ENCODE measurements around the gene FUT6. TPM values are rescaled to one million over a fixed set of nuclear protein-coding genes. Genes with fewer than 3 reads are reported as not detected.
"Not testable (repeated sequence)": the region's sequence is repeated elsewhere in the genome, so short reads cannot be mapped to it uniquely, and the experiment has no call there.

The FUT6 gene
- total RNA-seq, 2 experiments from 2014 or later: not detected

GRCh38 chr19:5847846-5848245 is 8.3 kb upstream of the FUT6 start:
- H3K9me3 Mint-ChIP-seq; H3K4me1 Mint-ChIP-seq; DNase-seq; H3K36me3 Mint-ChIP-seq (ENCODE audit: low read depth); H3K27ac Mint-ChIP-seq; H3K4me3 Mint-ChIP-seq; POLR2A ChIA-PET; H3K27me3 Mint-ChIP-seq; CTCF ChIA-PET: not testable (repeated sequence)

- Mint-ChIP-seq H3K4me1 (no peaks in the 10 kb centered on the region), H3K36me3 (ENCODE audit: low read depth) (no peaks in the 10 kb centered on the region), H3K4me3 (no peak overlapping the region), H3K27me3 (no peaks in the 10 kb centered on the region), H3K27ac (no peak overlapping the region), H3K9me3 (no peaks in the 10 kb centered on the region)
- POLR2A ChIA-PET: no interaction called here
- CTCF ChIA-PET: no interaction called here
- no peak for DNase-seq
Observed at GRCh38 chr19:5844456-5845433, 5.2 kb upstream of the FUT6 start.

- no peak overlapping the region for H3K4me3 Mint-ChIP-seq
Observed at GRCh38 chr19:5843295-5843927, 3.9 kb upstream of the FUT6 start.

GRCh38 chr19:5841735-5842111 is 2.2 kb upstream of the FUT6 start:
- POLR2A ChIA-PET: interaction anchor here (0.9 kb wide), 1 partner anchor 12 kb away, joined by 3 read pairs; no protein-coding TSS in a partner anchor
- H3K9me3 Mint-ChIP-seq; H3K4me3 Mint-ChIP-seq; H3K27me3 Mint-ChIP-seq; H3K36me3 Mint-ChIP-seq (ENCODE audit: low read depth); H3K27ac Mint-ChIP-seq; DNase-seq; H3K4me1 Mint-ChIP-seq; CTCF ChIA-PET: not testable (repeated sequence)

More at GRCh38 chr19:5843295-5843927, 3.9 kb upstream of the FUT6 start:
- CTCF ChIA-PET: no interaction called here
- Mint-ChIP-seq H3K4me1 (peaks cover 2% of the 10 kb centered on the region), H3K27ac (no peak overlapping the region), H3K9me3 (no peaks in the 10 kb centered on the region), H3K27me3 (no peaks in the 10 kb centered on the region), H3K36me3 (ENCODE audit: low read depth) (no peaks in the 10 kb centered on the region)
- POLR2A ChIA-PET: no interaction called here
- no peak for DNase-seq

GRCh38 chr19:5838353-5839064 is 993 bp downstream of the FUT6 start:
- Mint-ChIP-seq H3K9me3 (no peaks in the 10 kb centered on the region), H3K4me1 (peaks cover 2% of the 10 kb centered on the region), H3K27me3 (no peaks in the 10 kb centered on the region), H3K36me3 (ENCODE audit: low read depth) (no peaks in the 10 kb centered on the region), H3K27ac (no peak overlapping the region), H3K4me3 (no peak overlapping the region)
- ChIA-PET CTCF (no interaction called here), POLR2A (interaction anchor here (2.4 kb wide), 1 partner anchor 10 kb away, joined by 14 read pairs; no protein-coding TSS in a partner anchor)
- DNase-seq: no peak

GRCh38 chr19:5837761-5838352 is 1.6 kb downstream of the FUT6 start:
- Mint-ChIP-seq H3K4me3 (no peak overlapping the region), H3K9me3 (no peaks in the 10 kb centered on the region), H3K27ac (no peak overlapping the region), H3K4me1 (peaks cover 2% of the 10 kb centered on the region), H3K27me3 (no peaks in the 10 kb centered on the region), H3K36me3 (ENCODE audit: low read depth) (no peaks in the 10 kb centered on the region)
- DNase-seq: no peak
- ChIA-PET POLR2A (interaction anchor here (2.4 kb wide), 1 partner anchor 9 kb away, joined by 14 read pairs; no protein-coding TSS in a partner anchor), CTCF (no interaction called here)

GRCh38 chr19:5832527-5833216 is 6.8 kb downstream of the FUT6 start:
- H3K36me3 Mint-ChIP-seq (ENCODE audit: low read depth): no peaks in the 10 kb centered on the region
- no peak overlapping the region for H3K27ac Mint-ChIP-seq
- no peak overlapping the region for H3K4me3 Mint-ChIP-seq
- CTCF ChIA-PET: no interaction called here
- POLR2A ChIA-PET: no interaction called here
- H3K4me1 Mint-ChIP-seq: peaks cover 6% of the 10 kb centered on the region
- H3K9me3 Mint-ChIP-seq: no peaks in the 10 kb centered on the region
- no peak for DNase-seq
- H3K27me3 Mint-ChIP-seq: no peaks in the 10 kb centered on the region

GRCh38 chr19:5832061-5832460 is 7.4 kb downstream of the FUT6 start:
- no peaks in the 10 kb centered on the region for H3K36me3 Mint-ChIP-seq (ENCODE audit: low read depth)
- no peak for DNase-seq
- no peaks in the 10 kb centered on the region for H3K27me3 Mint-ChIP-seq
- no peak overlapping the region for H3K27ac Mint-ChIP-seq
- H3K4me3 Mint-ChIP-seq: no peak overlapping the region
- ChIA-PET POLR2A (no interaction called here), CTCF (no interaction called here)
- H3K9me3 Mint-ChIP-seq: no peaks in the 10 kb centered on the region
- peaks cover 9% of the 10 kb centered on the region for H3K4me1 Mint-ChIP-seq

GRCh38 chr19:5831159-5831558 is 8.3 kb downstream of the FUT6 start:
- no peaks in the 10 kb centered on the region for H3K9me3 Mint-ChIP-seq
- CTCF ChIA-PET: no interaction called here
- H3K4me1 Mint-ChIP-seq: peaks cover 14% of the 10 kb centered on the region
- no peaks in the 10 kb centered on the region for H3K36me3 Mint-ChIP-seq (ENCODE audit: low read depth)
- H3K27me3 Mint-ChIP-seq: no peaks in the 10 kb centered on the region
- POLR2A ChIA-PET: no interaction called here
- no peak for DNase-seq
- no peak overlapping the region for H3K27ac Mint-ChIP-seq
- no peak overlapping the region for H3K4me3 Mint-ChIP-seq

GRCh38 chr19:5829567-5830310 is 9.8 kb downstream of the FUT6 start:
- no peaks in the 10 kb centered on the region for H3K27me3 Mint-ChIP-seq
- peak overlapping the region; percentile 27 for H3K4me3 Mint-ChIP-seq
- ChIA-PET POLR2A (interaction anchor here (0.6 to 3.3 kb wide), 10 partner anchors 9 to 370 kb away, joined by 3 to 61 read pairs (median 7); partner anchors contain the start of genes FUT6, NDUFA11, NRTN and RANBP3), CTCF (interaction anchor here (0.7 to 2.7 kb wide), 3 partner anchors 26 to 208 kb away, joined by 4 to 58 read pairs (median 5); partner anchors contain the start of gene NRTN)
- peaks cover 14% of the 10 kb centered on the region for H3K4me1 Mint-ChIP-seq
- peak overlapping the region; percentile 21 for H3K27ac Mint-ChIP-seq
- no peaks in the 10 kb centered on the region for H3K9me3 Mint-ChIP-seq
- no peak for DNase-seq
- no peaks in the 10 kb centered on the region for H3K36me3 Mint-ChIP-seq (ENCODE audit: low read depth)

GRCh38 chr19:5828661-5829566 is 10.6 kb downstream of the FUT6 start:
- Mint-ChIP-seq H3K9me3 (no peaks in the 10 kb centered on the region), H3K27me3 (no peaks in the 10 kb centered on the region), H3K36me3 (ENCODE audit: low read depth) (no peaks in the 10 kb centered on the region), H3K4me1 (peaks cover 14% of the 10 kb centered on the region), H3K4me3 (peak overlapping the region; percentile 94), H3K27ac (peak overlapping the region; percentile 97)
- ChIA-PET POLR2A (interaction anchor here (0.6 to 3.3 kb wide), 29 partner anchors 10 to 1802 kb away, joined by 3 to 61 read pairs (median 4); partner anchors contain the start of genes CATSPERD, DUS3L, FUT6 and LONP1), CTCF (interaction anchor here (0.6 to 2.7 kb wide), 8 partner anchors 12 to 1429 kb away, joined by 3 to 58 read pairs (median 4); partner anchors contain the start of genes CATSPERD, LONP1, NDUFA11 and NRTN)
- DNase-seq: peak; percentile 38
